ENCODE data around the gene UST. TPM values are rescaled to one million over a fixed set of nuclear protein-coding genes. Genes with fewer than 3 reads are reported as not detected.

UST gene
- total and polyA plus RNA-seq, 9 of the 15 experiments (the other 6 are each of a cell fraction or from before 2014, with no cell fraction given), result 0.04 to 0.10 TPM; not detected in 7

DNA sequence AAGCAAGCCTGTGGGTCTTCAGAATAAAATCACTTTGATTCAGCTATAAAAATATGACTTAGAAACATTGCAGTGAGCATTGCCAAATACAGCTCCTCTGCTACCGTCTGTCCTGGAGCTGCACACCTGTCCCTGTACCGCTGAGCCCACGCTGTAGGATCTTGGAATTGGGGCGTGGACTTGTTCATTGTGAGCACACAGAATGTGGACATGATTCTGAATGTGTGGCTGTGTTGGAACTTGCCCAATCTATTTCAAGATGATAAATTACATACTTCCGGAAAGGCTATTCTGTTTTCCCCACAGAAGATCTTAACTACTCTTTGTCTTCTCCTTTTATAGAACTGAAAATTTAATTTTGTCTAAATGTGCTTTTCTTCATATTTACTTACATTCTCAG lies 107.3 kb downstream of the UST start:
- in situ Hi-C loops (cut with MboI), result no loop called here
- H3K4me2 ChIP-seq (ENCODE audit: insufficient read depth, low read length), result no peak overlapping the region
- no peaks in the 10 kb centered on the region for H3K9me3 ChIP-seq (replicated peaks; ENCODE audit: control insufficient read depth, insufficient read depth, low read depth, low read length)
- H3K4me1 ChIP-seq (replicated peaks in 1 of 2; ENCODE audit: control insufficient read depth in 2 of 2, insufficient read depth in 2 of 2, low read length in 2 of 2), result no peaks in the 10 kb centered on the region
- CTCF ChIA-PET (ENCODE audit: low intra/inter-chr PET ratio), result no interaction called here
- 2% methylated on average over 5 of the region's 5 CpGs for WGBS (ENCODE audit: insufficient coverage, low coverage, missing lambda C conversion rate)
- no peaks in the 10 kb centered on the region; the same call in 1 of the 2 replicates for H4K20me1 ChIP-seq (replicated peaks; ENCODE audit: control insufficient read depth, insufficient read depth, low read length)
- H3K36me3 ChIP-seq (ENCODE audit: control insufficient read depth, insufficient read depth, low read length), result no peaks in the 10 kb centered on the region
- H3K27ac ChIP-seq (ENCODE audit: extremely low read depth, low read depth, low read length), result no peak overlapping the region
- FAIRE-seq, result no peak
- BruUV-seq (replicated peaks), result no TSS peak
- H3K4me3 ChIP-seq, result no peak overlapping the region
- H3K79me2 ChIP-seq (ENCODE audit: control insufficient read depth, insufficient read depth, low read length), result no peaks in the 10 kb centered on the region
- peaks cover 9 to 22% of the 10 kb centered on the region in 2 experiments; a peak in 4 of 5 replicates for H3K27me3 ChIP-seq (ENCODE audit: control insufficient read depth in 2 of 2, insufficient read depth in 2 of 2, low read length in 2 of 2)
- intact Hi-C loops (cut with micrococcal nuclease), result no loop called here
- H3K9me1 ChIP-seq (ENCODE audit: control insufficient read depth, insufficient read depth, low read length), result no peaks in the 10 kb centered on the region
- DNase-seq (ENCODE audit: extremely low read depth in 1 of 4, low spot score in 3 of 4), result no peak
- POLR2A ChIA-PET, result no interaction called here
- no peak overlapping the region for H3K9ac ChIP-seq (ENCODE audit: insufficient read depth in 1 of 2, low read depth in 2 of 2, low read length in 2 of 2)
- no peak for ATAC-seq
- TF ChIP-seq YY1 (IDR thresholded peaks at IDR 0.05; ENCODE audit: borderline replicate concordance in 1 of 3, control insufficient read depth in 1 of 3, extremely low read depth in 1 of 3, insufficient read depth in 3 of 3, insufficient read length in 1 of 3, insufficient replicate concordance in 2 of 3, low read depth in 1 of 3, low read length in 2 of 3) (no peak), KHSRP (IDR thresholded peaks at IDR 0.05) (no peak), BMI1 (IDR thresholded peaks at IDR 0.05; ENCODE audit: low read length) (no peak), RFX5 (IDR thresholded peaks at IDR 0.05; ENCODE audit: low read depth, low read length) (no peak), NCOA1 (IDR thresholded peaks at IDR 0.05; ENCODE audit: low read depth) (no peak), CREB1 (IDR thresholded peaks at IDR 0.05) (no peak), CREB1 (CRISPR knock-in tag; IDR thresholded peaks at IDR 0.05) (no peak), TSC22D4 (tag; IDR thresholded peaks at IDR 0.05) (no peak), KAT7 (CRISPR knock-in tag; IDR thresholded peaks at IDR 0.05; ENCODE audit: borderline replicate concordance) (no peak), TAF1 (IDR thresholded peaks at IDR 0.05; ENCODE audit: control insufficient read depth, extremely low read depth, insufficient read depth, low read length, severe bottlenecking) (no peak), ZNF146 (CRISPR knock-in tag; IDR thresholded peaks at IDR 0.05; ENCODE audit: unreplicated experiment) (no peak)
- TF ChIP-seq, protein P1, sequence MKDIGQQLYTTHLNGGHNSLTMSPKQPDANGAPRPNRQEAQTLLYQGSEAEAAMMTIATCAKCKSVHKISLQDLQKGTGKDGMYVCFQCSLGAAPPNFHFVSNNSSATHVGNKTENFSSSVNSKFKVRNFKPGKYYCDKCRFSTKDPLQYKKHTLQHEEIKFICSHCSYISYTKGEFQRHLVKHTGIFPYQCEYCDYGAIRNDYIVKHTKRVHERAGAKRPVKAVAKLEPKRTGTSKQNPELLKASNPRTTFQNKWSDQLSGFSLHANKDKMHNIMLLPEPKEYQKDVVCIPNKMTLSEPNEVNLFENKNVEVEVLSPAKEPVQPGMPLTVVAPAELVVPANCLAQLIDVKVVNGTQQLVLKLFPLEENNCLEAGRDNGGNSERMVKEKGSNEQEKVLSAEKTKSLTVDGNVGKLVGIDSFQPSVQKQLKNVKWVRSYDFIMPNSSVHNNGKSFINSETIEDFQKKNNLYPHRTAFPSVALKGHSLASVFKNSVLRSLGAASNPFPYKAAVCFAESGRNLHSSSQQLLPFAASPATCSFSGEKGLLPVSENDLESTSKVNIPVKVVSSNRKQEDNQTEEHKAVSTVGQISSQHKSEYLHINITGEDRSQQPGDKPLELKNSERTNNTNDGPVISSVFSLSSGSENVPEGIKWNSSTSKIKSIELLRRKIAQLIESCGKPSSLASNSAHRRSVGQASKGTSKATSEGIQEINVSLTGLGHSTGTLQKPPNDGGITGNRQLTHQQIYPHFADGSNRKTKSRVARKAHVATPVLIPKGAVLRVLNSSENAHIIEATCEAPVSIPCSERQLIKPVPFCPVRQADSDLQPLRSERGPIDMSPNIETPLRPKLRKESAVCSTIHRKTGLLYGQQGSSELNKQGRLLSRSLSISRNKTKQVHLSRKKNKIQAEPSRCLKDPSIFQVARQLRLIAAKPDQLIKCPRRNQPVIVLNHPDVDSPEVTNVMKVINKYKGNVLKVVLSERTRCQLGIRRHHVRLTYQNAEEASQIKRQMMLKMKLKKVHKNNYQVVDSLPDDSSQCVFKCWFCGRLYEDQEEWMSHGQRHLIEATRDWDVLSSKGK (CRISPR knock-in tag; IDR thresholded peaks at IDR 0.05), result no peak
- TF ChIP-seq, protein P2, sequence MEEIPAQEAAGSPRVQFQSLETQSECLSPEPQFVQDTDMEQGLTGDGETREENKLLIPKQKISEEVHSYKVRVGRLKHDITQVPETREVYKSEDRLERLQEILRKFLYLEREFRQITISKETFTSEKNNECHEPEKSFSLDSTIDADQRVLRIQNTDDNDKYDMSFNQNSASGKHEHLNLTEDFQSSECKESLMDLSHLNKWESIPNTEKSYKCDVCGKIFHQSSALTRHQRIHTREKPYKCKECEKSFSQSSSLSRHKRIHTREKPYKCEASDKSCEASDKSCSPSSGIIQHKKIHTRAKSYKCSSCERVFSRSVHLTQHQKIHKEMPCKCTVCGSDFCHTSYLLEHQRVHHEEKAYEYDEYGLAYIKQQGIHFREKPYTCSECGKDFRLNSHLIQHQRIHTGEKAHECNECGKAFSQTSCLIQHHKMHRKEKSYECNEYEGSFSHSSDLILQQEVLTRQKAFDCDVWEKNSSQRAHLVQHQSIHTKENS (CRISPR knock-in tag; IDR thresholded peaks at IDR 0.05), result no peak
- TF ChIP-seq, protein P3, sequence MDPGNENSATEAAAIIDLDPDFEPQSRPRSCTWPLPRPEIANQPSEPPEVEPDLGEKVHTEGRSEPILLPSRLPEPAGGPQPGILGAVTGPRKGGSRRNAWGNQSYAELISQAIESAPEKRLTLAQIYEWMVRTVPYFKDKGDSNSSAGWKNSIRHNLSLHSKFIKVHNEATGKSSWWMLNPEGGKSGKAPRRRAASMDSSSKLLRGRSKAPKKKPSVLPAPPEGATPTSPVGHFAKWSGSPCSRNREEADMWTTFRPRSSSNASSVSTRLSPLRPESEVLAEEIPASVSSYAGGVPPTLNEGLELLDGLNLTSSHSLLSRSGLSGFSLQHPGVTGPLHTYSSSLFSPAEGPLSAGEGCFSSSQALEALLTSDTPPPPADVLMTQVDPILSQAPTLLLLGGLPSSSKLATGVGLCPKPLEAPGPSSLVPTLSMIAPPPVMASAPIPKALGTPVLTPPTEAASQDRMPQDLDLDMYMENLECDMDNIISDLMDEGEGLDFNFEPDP (CRISPR knock-in tag; IDR thresholded peaks at IDR 0.05), result no peak
- TF ChIP-seq, protein P4, sequence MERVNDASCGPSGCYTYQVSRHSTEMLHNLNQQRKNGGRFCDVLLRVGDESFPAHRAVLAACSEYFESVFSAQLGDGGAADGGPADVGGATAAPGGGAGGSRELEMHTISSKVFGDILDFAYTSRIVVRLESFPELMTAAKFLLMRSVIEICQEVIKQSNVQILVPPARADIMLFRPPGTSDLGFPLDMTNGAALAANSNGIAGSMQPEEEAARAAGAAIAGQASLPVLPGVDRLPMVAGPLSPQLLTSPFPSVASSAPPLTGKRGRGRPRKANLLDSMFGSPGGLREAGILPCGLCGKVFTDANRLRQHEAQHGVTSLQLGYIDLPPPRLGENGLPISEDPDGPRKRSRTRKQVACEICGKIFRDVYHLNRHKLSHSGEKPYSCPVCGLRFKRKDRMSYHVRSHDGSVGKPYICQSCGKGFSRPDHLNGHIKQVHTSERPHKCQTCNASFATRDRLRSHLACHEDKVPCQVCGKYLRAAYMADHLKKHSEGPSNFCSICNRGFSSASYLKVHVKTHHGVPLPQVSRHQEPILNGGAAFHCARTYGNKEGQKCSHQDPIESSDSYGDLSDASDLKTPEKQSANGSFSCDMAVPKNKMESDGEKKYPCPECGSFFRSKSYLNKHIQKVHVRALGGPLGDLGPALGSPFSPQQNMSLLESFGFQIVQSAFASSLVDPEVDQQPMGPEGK (CRISPR knock-in tag; IDR thresholded peaks at IDR 0.05; ENCODE audit: borderline replicate concordance), result no peak
- H2AFZ ChIP-seq (ENCODE audit: low read depth, low read length), result no peak overlapping the region
